HCT116 (cell line): ENCODE data around the gene SPATA16.

Experiments used
- POLR2A ChIP-seq: IDR thresholded peaks from 2 replicates; pipeline ENCODE4 v1.7.0; 2011; ENCODE audit warnings: borderline replicate concordance; ENCODE audit not compliant: insufficient read depth, insufficient read length; ENCODE audit errors: extremely low read depth
- SIN3A ChIP-seq: IDR thresholded peaks from 2 replicates; pipeline ENCODE4 v1.6.1; 2012; ENCODE audit warnings: low read depth

DNA sequence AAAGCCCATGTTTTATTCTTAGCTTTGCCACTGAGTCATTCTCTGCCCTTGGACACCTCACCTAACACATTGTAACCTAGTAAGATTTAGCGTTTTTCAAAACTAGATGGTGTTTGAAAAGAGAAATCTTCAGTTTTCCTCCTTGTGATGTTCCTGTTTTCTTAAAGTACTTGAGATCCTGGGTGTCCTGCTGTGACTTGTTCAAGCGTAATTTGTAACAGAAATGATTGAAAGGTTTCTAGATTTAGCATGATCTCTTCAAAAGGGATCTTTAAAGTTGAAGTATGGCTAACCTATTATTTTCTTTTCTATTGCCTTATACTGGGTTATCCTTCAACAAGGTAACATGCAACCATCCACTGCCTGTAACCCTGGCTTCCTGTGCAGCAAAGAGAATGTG is 32.6 kb upstream of the SPATA16 start:
- TF ChIP-seq SIN3A (no peak), POLR2A (no peak)
